HFF-Myc (cell line): ENCODE data around the gene ZHX3.
A peak's percentile ranks its signal among the peaks of the same experiment; 100 is the strongest.

Experiments used
- DNase-seq: peaks from one replicate; pipeline ENCODE4 v3.0.0-alpha.2; 2011; ENCODE audit warnings: low read depth; ENCODE audit errors: extremely low read depth
- H3K4me3 ChIP-seq: replicated peaks from 2 replicates; pipeline ENCODE4 v1.5.1; 2011; ENCODE audit warnings: low read depth, mild to moderate bottlenecking, control low read depth, low read length
- TF ChIP-seq, protein P1 (sequence below): IDR thresholded peaks from 2 replicates; pipeline ENCODE4 v1.5.1; 2012; ENCODE audit warnings: mild to moderate bottlenecking, low read depth, low read length, control low read depth; ENCODE audit errors: missing control alignments

Gene ZHX3

DNA sequence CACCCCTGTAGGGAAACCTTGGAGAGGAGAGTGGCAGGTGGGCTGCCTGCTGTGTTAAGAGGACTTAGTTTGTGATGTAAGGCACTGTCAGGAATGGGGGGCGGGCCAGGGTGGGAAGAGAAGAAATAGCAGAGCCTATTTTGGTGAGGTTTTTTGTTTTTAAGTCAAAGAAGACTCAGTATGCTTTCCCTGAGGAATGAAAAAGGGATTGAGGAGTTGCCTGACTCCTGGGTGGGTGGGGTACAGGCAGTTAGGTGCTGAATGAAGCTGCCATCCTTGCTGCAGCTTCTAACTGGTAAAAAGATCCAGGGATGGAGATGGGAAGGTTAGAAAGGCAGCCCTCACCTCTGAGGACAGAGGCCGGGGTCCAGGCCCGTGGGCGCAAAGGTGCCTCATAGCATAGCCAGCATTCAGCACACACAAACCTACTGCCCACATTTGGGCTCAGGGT, 142.3 kb downstream of the ZHX3 start:
- DNase-seq: no peak
- TF ChIP-seq, protein P1, sequence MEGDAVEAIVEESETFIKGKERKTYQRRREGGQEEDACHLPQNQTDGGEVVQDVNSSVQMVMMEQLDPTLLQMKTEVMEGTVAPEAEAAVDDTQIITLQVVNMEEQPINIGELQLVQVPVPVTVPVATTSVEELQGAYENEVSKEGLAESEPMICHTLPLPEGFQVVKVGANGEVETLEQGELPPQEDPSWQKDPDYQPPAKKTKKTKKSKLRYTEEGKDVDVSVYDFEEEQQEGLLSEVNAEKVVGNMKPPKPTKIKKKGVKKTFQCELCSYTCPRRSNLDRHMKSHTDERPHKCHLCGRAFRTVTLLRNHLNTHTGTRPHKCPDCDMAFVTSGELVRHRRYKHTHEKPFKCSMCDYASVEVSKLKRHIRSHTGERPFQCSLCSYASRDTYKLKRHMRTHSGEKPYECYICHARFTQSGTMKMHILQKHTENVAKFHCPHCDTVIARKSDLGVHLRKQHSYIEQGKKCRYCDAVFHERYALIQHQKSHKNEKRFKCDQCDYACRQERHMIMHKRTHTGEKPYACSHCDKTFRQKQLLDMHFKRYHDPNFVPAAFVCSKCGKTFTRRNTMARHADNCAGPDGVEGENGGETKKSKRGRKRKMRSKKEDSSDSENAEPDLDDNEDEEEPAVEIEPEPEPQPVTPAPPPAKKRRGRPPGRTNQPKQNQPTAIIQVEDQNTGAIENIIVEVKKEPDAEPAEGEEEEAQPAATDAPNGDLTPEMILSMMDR: no peak
- no peak overlapping the region for H3K4me3 ChIP-seq

GRCh38 chr20:41174782-41175181, 142.7 kb downstream of the ZHX3 start:
- no peak for DNase-seq
- H3K4me3 ChIP-seq: no peak overlapping the region
- TF ChIP-seq, protein P1: no peak

DNA sequence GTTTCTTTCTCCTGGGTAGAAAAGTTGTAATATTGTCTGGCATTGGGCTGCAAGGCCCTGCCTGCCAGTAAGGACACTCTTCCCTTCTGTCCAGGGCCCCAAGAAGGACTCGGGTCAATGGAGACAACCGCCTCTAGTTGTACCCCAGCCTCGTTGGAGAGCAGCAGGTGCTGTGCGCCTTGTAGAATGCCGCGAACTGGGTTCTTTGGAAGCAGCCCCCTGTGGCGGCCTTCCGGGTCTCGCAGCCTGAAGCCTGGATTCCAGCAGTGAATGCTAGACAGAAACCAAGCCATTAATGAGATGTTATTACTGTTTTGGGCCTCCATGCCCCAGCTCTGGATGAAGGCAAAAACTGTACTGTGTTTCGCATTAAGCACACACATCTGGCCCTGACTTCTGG, 143.2 kb downstream of the ZHX3 start:
- no peak overlapping the region for H3K4me3 ChIP-seq
- TF ChIP-seq, protein P1: no peak
- DNase-seq: no peak

DNA sequence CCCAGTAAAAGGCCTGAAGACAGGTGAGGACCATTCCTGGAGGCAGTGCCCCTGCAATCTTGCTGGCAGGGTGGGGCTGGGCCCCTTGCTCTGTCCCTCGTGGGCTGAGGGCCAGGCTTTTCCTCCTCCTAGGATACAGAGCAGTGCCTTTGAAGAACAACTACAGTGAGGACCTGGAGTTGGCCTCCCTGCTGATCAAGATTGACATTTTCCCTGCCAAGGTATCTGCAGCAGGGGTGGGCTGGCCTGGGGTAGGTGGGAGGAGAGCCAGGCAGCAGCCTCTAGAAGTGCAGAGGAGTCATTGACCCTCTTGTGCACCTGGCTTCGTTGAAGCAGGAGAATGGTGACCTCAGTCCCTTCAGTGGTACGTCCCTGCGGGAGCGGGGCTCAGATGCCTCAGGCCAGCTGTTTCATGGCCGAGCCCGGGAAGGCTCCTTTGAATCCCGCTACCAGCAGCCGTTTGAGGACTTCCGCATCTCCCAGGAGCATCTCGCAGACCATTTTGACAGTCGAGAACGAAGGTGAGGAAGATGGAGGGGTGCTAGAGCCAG, 143.7 kb downstream of the ZHX3 start:
- TF ChIP-seq, protein P1: no peak
- DNase-seq: no peak
- no peak overlapping the region for H3K4me3 ChIP-seq

- TF ChIP-seq, protein P1: peak; percentile 99
- DNase-seq: peak; percentile 32
- no peak overlapping the region for H3K4me3 ChIP-seq
These were observed 144.3 kb downstream of the ZHX3 start for GRCh38 chr20:41173161-41173721.

- TF ChIP-seq, protein P1: no peak
- no peak for DNase-seq
- H3K4me3 ChIP-seq: no peak overlapping the region
These were observed 145.0 kb downstream of the ZHX3 start for GRCh38 chr20:41172296-41173140.
